ENCODE measurements around the gene DISC1.

GRCh38 chr1:231849981-231850380, 223.4 kb downstream of the DISC1 start:
- TF ChIP-seq EZH2 (IDR thresholded peaks at IDR 0.05; ENCODE audit: insufficient read depth, poor library complexity, severe bottlenecking) (no peak), EZH2phosphoT487 (IDR thresholded peaks at IDR 0.05; ENCODE audit: insufficient read depth, low read depth) (no peak)

Data from GM23248 (cell line).